GM23338 (cell line): ENCODE results near the gene UBN1. TPM values are rescaled to one million over a fixed set of nuclear protein-coding genes. Genes with fewer than 3 reads are reported as not detected.

Experiments
- ATAC-seq: fragments of 200-7000 bp; cut with Tn5 transposase; 3 replicates; pipeline ENCODE4 v1.9.1; 2020
- DNase-seq: peaks from one replicate; pipeline ENCODE4 v3.0.0-alpha.2; 2015; ENCODE audit warnings: low spot score
- H2AFZ ChIP-seq: fragments of 200-600 bp; sonication (generic); 2 replicates; pipeline ENCODE4 v1.8.0; 2016; ENCODE audit warnings: antibody characterized with exemption, mild to moderate bottlenecking, moderate library complexity
- H3F3A ChIP-seq: fragments of 200-600 bp; sonication (generic); replicated peaks from 2 replicates; pipeline ENCODE4 v1.8.0; 2017; ENCODE audit warnings: antibody characterized with exemption, mixed run types, low read depth
- H3K27ac ChIP-seq: fragments of 200-600 bp; sonication (generic); 2 replicates; pipeline ENCODE4 v1.6.1; 2016; ENCODE audit warnings: low read depth
- H3K27me3 ChIP-seq: fragments of 200-600 bp; sonication (generic); 2 replicates; pipeline ENCODE4 v1.8.0; 2016; ENCODE audit warnings: mild to moderate bottlenecking, mixed run types, moderate library complexity; ENCODE audit not compliant: insufficient read depth
- H3K36me3 ChIP-seq: fragments of 200-600 bp; sonication (generic); 2 replicates; pipeline ENCODE4 v1.8.0; 2016; ENCODE audit warnings: mild to moderate bottlenecking; ENCODE audit not compliant: insufficient read depth
- H3K4me1 ChIP-seq: fragments of 200-600 bp; sonication (generic); 2 replicates; pipeline ENCODE4 v1.8.0; 2016; ENCODE audit warnings: mild to moderate bottlenecking, moderate library complexity; ENCODE audit not compliant: insufficient read depth
- H3K4me2 ChIP-seq: fragments of 200-600 bp; sonication (generic); 2 replicates; pipeline ENCODE4 v1.7.1; 2017; ENCODE audit warnings: mixed run types
- H3K4me3 ChIP-seq: fragments of 200-600 bp; sonication (generic); 2 replicates; pipeline ENCODE4 v1.6.1; 2016; ENCODE audit warnings: mixed run types
- H3K79me2 ChIP-seq: fragments of 200-600 bp; sonication (generic); replicated peaks from 2 replicates; pipeline ENCODE4 v1.8.0; 2017; ENCODE audit warnings: mild to moderate bottlenecking; ENCODE audit not compliant: insufficient read depth
- H3K9me2 ChIP-seq: fragments of 200-600 bp; sonication (generic); 2 replicates; pipeline ENCODE4 v1.8.0; 2017; ENCODE audit not compliant: insufficient read depth
- H4K20me1 ChIP-seq: fragments of 200-600 bp; sonication (generic); replicated peaks from 2 replicates; pipeline ENCODE4 v1.8.0; 2017; ENCODE audit warnings: mild to moderate bottlenecking; ENCODE audit not compliant: insufficient read depth
- H3K27ac Mint-ChIP-seq: 2 replicates; pipeline ENCODE4 v1.8.0; 2020; ENCODE audit warnings: inconsistent platforms, mild to moderate bottlenecking, moderate library complexity, mixed read lengths
- H3K27me3 Mint-ChIP-seq: 3 replicates; pipeline ENCODE4 v1.8.0; 2022; ENCODE audit warnings: low read depth, mild to moderate bottlenecking, moderate library complexity, mixed read lengths, inconsistent platforms; ENCODE audit not compliant: insufficient read depth, poor library complexity
- H3K36me3 Mint-ChIP-seq: 3 replicates; pipeline ENCODE4 v1.8.0; 2021; ENCODE audit warnings: low read depth, mild to moderate bottlenecking, inconsistent platforms, moderate library complexity, mixed read lengths
- H3K4me1 Mint-ChIP-seq: 3 replicates; pipeline ENCODE4 v1.8.0; 2020; ENCODE audit warnings: mild to moderate bottlenecking, inconsistent platforms, mixed read lengths
- H3K4me3 Mint-ChIP-seq: 3 replicates; pipeline ENCODE4 v1.8.0; 2021; ENCODE audit warnings: moderate library complexity, mild to moderate bottlenecking, inconsistent platforms, mixed read lengths
- H3K9me3 Mint-ChIP-seq: 3 replicates; pipeline ENCODE4 v1.8.0; 2020; ENCODE audit warnings: moderate library complexity, mild to moderate bottlenecking, inconsistent platforms, mixed read lengths
- CREB1 ChIP-seq: fragments of 250-450 bp; sonication (Bioruptor Pico); IDR thresholded peaks from 2 replicates; pipeline ENCODE4 v1.5.0; 2020; ENCODE audit warnings: low read depth, mild to moderate bottlenecking, moderate library complexity
- CTCF ChIP-seq, 2 experiments: fragments of 200-600 bp in 1 of 2; sonication (generic) in 1 of 2; conservative IDR thresholded peaks; 2 replicates each; pipeline versions ENCODE4 v1.5.1 to v1.6.1; 2016 to 2017; ENCODE audit warnings: antibody characterized with exemption in 2 of 2, low read depth in 2 of 2, mild to moderate bottlenecking in 2 of 2, moderate library complexity in 1 of 2
- EZH2 ChIP-seq: fragments of 200-600 bp; sonication (generic); IDR thresholded peaks from one replicate; pipeline ENCODE4 v1.8.0; 2017; ENCODE audit warnings: antibody characterized with exemption, mild to moderate bottlenecking, low read depth; ENCODE audit not compliant: unreplicated experiment
- ZNF114 ChIP-seq: fragments of 250-450 bp; sonication (Bioruptor Pico); IDR thresholded peaks from 2 replicates; pipeline ENCODE4 v1.5.0; 2020; ENCODE audit warnings: mild to moderate bottlenecking, moderate library complexity
- ZNF331 ChIP-seq: fragments of 250-450 bp; sonication (Bioruptor Pico); IDR thresholded peaks from 2 replicates; pipeline ENCODE4 v1.5.0; 2020; ENCODE audit warnings: low read depth, mild to moderate bottlenecking, moderate library complexity
- ZNF462 ChIP-seq: fragments of 250-450 bp; sonication (Bioruptor Pico); IDR thresholded peaks from 2 replicates; pipeline ENCODE4 v1.5.0; 2020; ENCODE audit warnings: mild to moderate bottlenecking, moderate library complexity
- polyA plus RNA-seq: library from polyadenylated mRNA; unstranded; fragments of >200 nt; fragmentation: Nextera tagmentation; extraction: Ambion mirVana; gene quantifications from 2 replicates; pipeline ENCODE4 v1.2.1, GENCODE V29; 2016
- total RNA-seq: library from RNA; depleted of rRNA; stranded (reverse); fragments of >200 nt; shearing (Covaris generic); gene quantifications from 2 replicates; pipeline ENCODE4 v1.2.3, GENCODE V29; 2014

The UBN1 gene
- total and polyA plus RNA-seq, 2 experiments from 2014 or later: 18.3 to 46.8 TPM

- no peak for TF ChIP-seq ZNF462 (CRISPR knock-in tag)
Measured at GRCh38 chr16:4874666-4875065, 27.4 kb downstream of the UBN1 start (continued).

DNA sequence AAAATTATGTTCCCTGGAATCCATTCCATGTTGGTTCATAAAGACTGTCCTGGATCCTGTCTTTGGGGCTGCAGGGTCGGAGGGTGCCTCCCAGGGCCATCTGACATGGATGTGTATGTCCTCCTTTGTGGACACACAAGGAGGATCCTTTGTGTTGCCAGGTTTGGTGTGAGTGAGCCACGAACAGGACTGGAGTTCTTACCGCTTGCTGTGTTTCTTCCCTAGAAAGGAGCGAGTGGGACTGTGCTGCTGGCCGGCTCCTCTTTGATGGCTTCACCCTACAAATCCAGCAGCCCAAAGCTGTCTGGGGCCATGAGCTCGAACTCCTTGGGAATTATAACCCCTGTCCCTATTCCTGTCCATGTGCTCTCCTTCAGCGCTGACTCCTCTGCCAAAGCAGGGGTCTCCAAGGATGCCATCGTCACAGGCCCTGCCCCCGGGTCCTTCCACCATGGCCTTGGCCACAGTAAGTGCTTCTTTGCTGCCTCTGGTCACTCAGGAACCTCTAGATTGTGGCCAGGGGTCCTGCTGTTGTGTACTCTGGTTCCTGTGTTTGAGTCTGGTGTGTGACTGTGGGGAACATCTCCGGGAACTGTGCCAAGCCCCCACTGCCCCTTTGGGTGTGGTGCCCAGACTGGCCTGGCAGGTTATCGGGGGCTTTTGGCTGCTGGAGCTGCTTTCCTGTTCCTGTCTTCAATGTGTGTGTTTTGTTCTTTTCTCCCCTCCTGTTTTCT lies 29.5 kb downstream of the UBN1 start:
- Histone ChIP-seq H3K36me3 (peaks cover 34% of the 10 kb centered on the region), H4K20me1 (peaks cover 10% of the 10 kb centered on the region; the same call in 1 of the 2 replicates), H3K4me2 (no peak overlapping the region), H3K4me3 (no peak overlapping the region), H3F3A (0 out of 2 replicates have a peak, but pooled peaks cover 4% of the 10 kb centered on the region), H3K9me2 (no peaks in the 10 kb centered on the region), H3K4me1 (no peaks in the 10 kb centered on the region), H3K27me3 (no peaks in the 10 kb centered on the region), H2AFZ (no peak overlapping the region), H3K79me2 (no peaks in the 10 kb centered on the region), H3K27ac (no peak overlapping the region)
- H3K9me3 Mint-ChIP-seq: no peaks in the 10 kb centered on the region; the same call in 2 of the 3 replicates
- H3K27me3 Mint-ChIP-seq: no peaks in the 10 kb centered on the region
- DNase-seq (no peak), ATAC-seq (no peak)
- H3K36me3 Mint-ChIP-seq: peaks cover 64% of the 10 kb centered on the region
- no peak overlapping the region for H3K27ac Mint-ChIP-seq
- H3K4me1 Mint-ChIP-seq: no peaks in the 10 kb centered on the region
- H3K4me3 Mint-ChIP-seq: no peak overlapping the region
- TF ChIP-seq ZNF331: no peak
- TF ChIP-seq CTCF (conservative IDR thresholded peaks at IDR 0.05; ENCODE audit: low read depth in 2 of 2): no peak
- no peak for TF ChIP-seq ZNF462 (CRISPR knock-in tag)
- no peak for TF ChIP-seq CREB1 (CRISPR knock-in tag)
- TF ChIP-seq ZNF114 (CRISPR knock-in tag): no peak
- no peak for TF ChIP-seq EZH2
